Amygdala (tissue), 56 donors: ENCODE results near the gene TSPY2.
"Not testable (repeated sequence)": the region's sequence is repeated elsewhere in the genome, so short reads cannot be mapped to it uniquely, and the experiment has no call there.

ENCODE experiments used
- DNase-seq, 56 donors: peaks; one replicate each; lab custom pipeline; 2025; lab: John Stamatoyannopoulos, UW

TSPY2 gene, protein sequence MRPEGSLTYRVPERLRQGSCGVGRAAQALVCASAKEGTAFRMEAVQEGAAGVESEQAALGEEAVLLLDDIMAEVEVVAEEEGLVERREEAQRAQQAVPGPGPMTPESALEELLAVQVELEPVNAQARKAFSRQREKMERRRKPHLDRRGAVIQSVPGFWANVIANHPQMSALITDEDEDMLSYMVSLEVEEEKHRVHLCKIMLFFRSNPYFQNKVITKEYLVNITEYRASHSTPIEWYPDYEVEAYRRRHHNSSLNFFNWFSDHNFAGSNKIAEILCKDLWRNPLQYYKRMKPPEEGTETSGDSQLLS

DNA sequence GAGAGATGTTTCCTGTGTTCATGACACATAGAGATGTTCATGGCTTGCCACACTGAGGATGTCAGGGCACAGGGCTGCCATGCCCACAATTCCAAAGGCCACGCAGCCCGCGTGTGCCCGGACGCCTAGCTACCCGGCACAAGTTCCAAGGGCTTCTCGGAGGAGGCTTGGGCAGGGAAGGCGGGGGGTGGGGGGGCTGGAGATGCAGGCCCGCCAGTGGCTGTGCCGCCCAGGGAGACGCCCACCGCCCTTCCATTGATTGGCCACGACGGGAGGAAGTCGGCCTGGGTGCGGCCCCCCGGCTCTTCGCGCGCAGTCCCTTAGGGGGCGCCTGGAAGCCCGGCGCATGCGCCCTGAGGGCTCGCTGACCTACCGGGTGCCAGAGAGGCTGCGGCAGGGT is at the start of gene TSPY2:
Gene TSPY2, plus strand, starts transcription at position 301 of the 400 bp plus-strand sequence. Its CDS starts 46 bp downstream, at position 347.
- DNase-seq: not testable (repeated sequence)

DNA sequence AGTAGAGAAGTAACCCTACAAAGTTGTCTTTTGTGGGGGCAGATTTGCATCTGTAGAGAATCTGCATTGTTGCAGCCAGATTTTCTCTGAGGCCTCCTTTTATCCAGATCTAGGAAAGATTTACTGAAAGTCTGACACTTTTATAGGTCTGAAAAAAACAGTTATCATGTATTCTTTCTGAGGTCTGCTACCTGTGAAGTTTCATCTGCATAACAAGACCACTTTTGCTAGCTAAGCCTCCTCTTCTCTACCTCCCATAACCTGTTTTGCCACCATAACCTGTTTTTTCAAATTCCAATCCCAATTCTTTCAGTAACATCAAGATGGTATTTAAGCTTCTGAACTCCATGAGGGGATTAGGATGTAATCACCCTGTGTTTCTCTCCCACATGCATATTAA is 36.5 kb upstream of the TSPY2 start:
- DNase-seq: not testable (repeated sequence)

DNA sequence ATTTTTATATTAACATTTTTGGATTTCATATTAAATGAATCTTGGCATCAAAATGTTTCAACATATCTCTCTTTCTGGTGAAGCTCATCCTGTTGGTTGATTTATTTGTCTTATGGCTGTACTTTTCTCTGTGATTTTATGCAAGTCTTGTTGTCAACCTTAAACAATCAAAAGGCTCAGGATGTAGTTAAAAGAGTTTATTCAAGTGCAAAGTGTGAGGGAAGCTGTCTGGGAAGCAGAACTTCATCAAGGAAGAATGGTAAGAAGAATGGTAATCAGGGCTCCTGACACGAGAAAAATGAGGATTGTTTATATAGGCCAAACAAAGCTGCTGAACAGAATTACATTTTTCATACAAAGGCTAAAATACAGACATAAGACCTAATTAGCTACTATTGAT is 29.0 kb upstream of the TSPY2 start:
- not testable (repeated sequence) for DNase-seq

DNA sequence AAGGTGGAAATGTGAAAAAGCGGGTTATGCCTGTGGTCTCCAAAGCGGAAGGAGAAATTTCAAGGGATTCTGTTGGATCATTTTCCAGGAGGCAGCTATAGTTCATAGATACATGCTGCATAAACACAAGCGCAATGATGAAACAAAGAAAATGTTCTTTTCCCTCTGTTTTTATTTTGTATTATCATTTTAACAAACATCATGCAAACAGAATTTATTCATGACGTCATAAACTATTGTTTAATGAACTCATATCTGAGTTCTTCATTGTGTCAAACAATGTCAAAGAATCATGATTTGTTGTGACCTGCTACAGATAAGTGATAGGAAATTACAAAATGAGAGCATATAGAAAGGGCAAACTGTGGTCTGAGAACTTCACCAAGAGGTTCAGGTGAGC is 23.8 kb downstream of the TSPY2 start:
- DNase-seq: not testable (repeated sequence)
